GM12878 (cell line): ENCODE data around the gene CHKA. TPM values are rescaled to one million over a fixed set of nuclear protein-coding genes. Genes with fewer than 3 reads are reported as not detected.

ENCODE experiments used
- BCL11A ChIP-seq: IDR thresholded peaks from 2 replicates; pipeline ENCODE4 v1.6.1; 2011; ENCODE audit warnings: low read depth, low read length
- CHD2 ChIP-seq: IDR thresholded peaks from 2 replicates; pipeline ENCODE4 v1.6.1; 2011; ENCODE audit warnings: low read depth, low read length, improper control_type of control experiment, borderline replicate concordance
- DPF2 ChIP-seq: fragments of 450-650 bp; IDR thresholded peaks from 2 replicates; pipeline ENCODE4 v1.6.1; 2017; ENCODE audit warnings: mild to moderate bottlenecking
- EP300 ChIP-seq, 2 experiments: fragments of 150-350 bp in 1 of 2; IDR thresholded peaks; 2 replicates each; pipeline ENCODE4 v1.6.1; 2011 to 2012; ENCODE audit warnings: low read depth in 2 of 2, low read length in 2 of 2, borderline replicate concordance in 1 of 2, improper control_type of control experiment in 1 of 2, inconsistent platforms in 1 of 2; ENCODE audit not compliant: control insufficient read depth in 1 of 2
- GATAD2B ChIP-seq: fragments of 450-650 bp; conservative IDR thresholded peaks from 2 replicates; pipeline ENCODE4 v1.6.1; 2017; ENCODE audit warnings: low read depth, mild to moderate bottlenecking, moderate library complexity
- IKZF2 ChIP-seq, 2 experiments: fragments of 450-650 bp; IDR thresholded peaks; 2 replicates each; pipeline ENCODE4 v1.6.1; 2017; ENCODE audit warnings: mild to moderate bottlenecking in 2 of 2, moderate library complexity in 2 of 2
- MEF2B ChIP-seq: fragments of 450-650 bp; IDR thresholded peaks from 2 replicates; pipeline ENCODE4 v1.6.1; 2018; ENCODE audit warnings: mild to moderate bottlenecking, moderate library complexity; ENCODE audit not compliant: partially characterized antibody, poor library complexity, severe bottlenecking
- MXI1 ChIP-seq: fragments of 150-350 bp; IDR thresholded peaks from 2 replicates; pipeline ENCODE4 v1.6.1; 2011; ENCODE audit warnings: low read depth, mild to moderate bottlenecking, inconsistent platforms, low read length, improper control_type of control experiment
- NR2F1 ChIP-seq: fragments of 450-650 bp; conservative IDR thresholded peaks from 2 replicates; pipeline ENCODE4 v1.6.1; 2017; ENCODE audit warnings: mild to moderate bottlenecking
- POLR2AphosphoS5 ChIP-seq: IDR thresholded peaks from 2 replicates; pipeline ENCODE4 v1.6.1; 2011; ENCODE audit warnings: mild to moderate bottlenecking, low read length, inconsistent platforms
- RAD21 ChIP-seq: IDR thresholded peaks from 2 replicates; pipeline ENCODE4 v1.6.1; 2011; ENCODE audit warnings: mild to moderate bottlenecking, low read depth, low read length, moderate library complexity; ENCODE audit not compliant: insufficient read depth
- RUNX3 ChIP-seq: IDR thresholded peaks from 2 replicates; pipeline ENCODE4 v1.6.1; 2012; ENCODE audit warnings: low read length, inconsistent platforms
- SMAD5 ChIP-seq: IDR thresholded peaks from 2 replicates; pipeline ENCODE4 v1.6.1; 2016; ENCODE audit warnings: antibody characterized with exemption, low read depth
- SMC3 ChIP-seq: IDR thresholded peaks from 2 replicates; pipeline ENCODE4 v1.6.1; 2011; ENCODE audit warnings: low read length, improper control_type of control experiment, borderline replicate concordance
- SPI1 ChIP-seq: IDR thresholded peaks from 2 replicates; pipeline ENCODE4 v1.6.1; 2011; ENCODE audit warnings: low read depth, mild to moderate bottlenecking, low read length, moderate library complexity, borderline replicate concordance; ENCODE audit not compliant: insufficient read depth
- polyA plus RNA-seq, 11 experiments: library from polyadenylated mRNA; depleted of rRNA in 4 of 11; unstranded in 6 of 11; stranded (reverse) in 5 of 11; fragments of >200 nt; fragmentation: Nextera tagmentation in 4 of 11; fragmentation: Illumina TruSeq in 1 of 11; extraction: Ambion mirVana in 4 of 11; extraction: Trizol in 1 of 11; gene quantifications; 1 replicate in 1 of 11; 2 replicates in 10 of 11; pipeline versions ENCODE4 v1.2.1 to v1.2.3, GENCODE V29; 2011 to 2016; ENCODE audit warnings: inconsistent platforms in 2 of 11, missing spikeins in 2 of 11, low read depth in 1 of 11
- total RNA-seq, 4 experiments: library from RNA; depleted of rRNA in 3 of 4; stranded (reverse); fragments of >200 nt in 3 of 4; fragmentation: Illumina TruSeq in 1 of 4; extraction: Trizol in 1 of 4; gene quantifications; 2 replicates each; pipeline versions ENCODE4 v1.2.1 to v1.2.3, GENCODE V29; 2013 to 2021
- TF ChIP-seq, protein P1 (sequence below): fragments of 450-650 bp; IDR thresholded peaks from 2 replicates; pipeline ENCODE4 v1.6.1; 2017; ENCODE audit warnings: mild to moderate bottlenecking, moderate library complexity
- TF ChIP-seq, protein P2 (sequence below): IDR thresholded peaks from 2 replicates; pipeline ENCODE4 v1.6.1; 2012; ENCODE audit warnings: low read depth, low read length, improper control_type of control experiment

The CHKA gene
- total and polyA plus RNA-seq, 10 of the 15 experiments (the other 5 are each of a cell fraction or from before 2014, with no cell fraction given), result 5.2 to 29.2 (median 21.2) TPM

DNA sequence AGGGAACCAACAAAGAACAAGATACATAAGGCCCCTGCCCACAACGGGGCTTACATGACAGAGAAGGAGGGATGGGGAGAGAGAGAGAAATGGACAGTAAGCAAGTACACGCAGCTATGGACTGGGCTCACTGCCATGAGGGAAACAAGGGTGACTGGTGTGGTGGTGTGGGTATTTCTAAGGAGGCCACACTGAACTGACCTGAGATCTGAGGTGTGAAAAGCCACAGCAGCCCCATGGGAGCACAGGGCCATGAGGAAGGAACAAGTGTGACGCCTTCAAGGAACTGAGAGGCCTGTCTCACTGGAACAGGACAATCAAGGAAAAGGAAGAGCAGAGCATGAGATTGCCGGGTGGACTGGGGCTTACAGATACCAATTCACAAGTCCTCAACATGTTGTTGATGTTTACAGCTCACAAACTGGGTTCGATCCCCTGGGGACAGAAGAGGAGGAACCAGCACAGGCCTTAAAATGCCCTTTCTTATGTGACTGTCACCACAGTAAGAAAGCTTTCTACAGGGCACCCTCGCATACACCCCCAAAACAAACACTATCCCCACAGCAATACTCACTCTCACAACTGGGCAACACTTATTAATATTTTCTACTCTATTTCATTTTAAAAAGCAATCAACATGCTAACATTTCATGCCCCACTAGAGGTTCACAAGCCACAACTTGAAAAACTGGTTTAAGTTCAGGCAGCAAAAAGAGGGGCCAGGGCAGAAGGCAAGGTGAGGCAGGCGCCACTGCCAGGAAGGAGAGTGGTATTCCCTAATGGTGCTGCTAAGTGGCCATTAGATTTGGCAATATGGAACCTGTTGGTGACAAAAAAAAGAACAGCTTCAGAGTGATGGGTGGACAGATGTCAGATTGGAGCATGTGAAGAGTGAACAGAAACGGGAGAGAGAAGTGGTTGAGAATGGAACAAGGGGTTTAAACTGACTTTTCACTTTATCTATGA, 43.3 kb downstream of the CHKA start (continued):
- TF ChIP-seq, protein P1, sequence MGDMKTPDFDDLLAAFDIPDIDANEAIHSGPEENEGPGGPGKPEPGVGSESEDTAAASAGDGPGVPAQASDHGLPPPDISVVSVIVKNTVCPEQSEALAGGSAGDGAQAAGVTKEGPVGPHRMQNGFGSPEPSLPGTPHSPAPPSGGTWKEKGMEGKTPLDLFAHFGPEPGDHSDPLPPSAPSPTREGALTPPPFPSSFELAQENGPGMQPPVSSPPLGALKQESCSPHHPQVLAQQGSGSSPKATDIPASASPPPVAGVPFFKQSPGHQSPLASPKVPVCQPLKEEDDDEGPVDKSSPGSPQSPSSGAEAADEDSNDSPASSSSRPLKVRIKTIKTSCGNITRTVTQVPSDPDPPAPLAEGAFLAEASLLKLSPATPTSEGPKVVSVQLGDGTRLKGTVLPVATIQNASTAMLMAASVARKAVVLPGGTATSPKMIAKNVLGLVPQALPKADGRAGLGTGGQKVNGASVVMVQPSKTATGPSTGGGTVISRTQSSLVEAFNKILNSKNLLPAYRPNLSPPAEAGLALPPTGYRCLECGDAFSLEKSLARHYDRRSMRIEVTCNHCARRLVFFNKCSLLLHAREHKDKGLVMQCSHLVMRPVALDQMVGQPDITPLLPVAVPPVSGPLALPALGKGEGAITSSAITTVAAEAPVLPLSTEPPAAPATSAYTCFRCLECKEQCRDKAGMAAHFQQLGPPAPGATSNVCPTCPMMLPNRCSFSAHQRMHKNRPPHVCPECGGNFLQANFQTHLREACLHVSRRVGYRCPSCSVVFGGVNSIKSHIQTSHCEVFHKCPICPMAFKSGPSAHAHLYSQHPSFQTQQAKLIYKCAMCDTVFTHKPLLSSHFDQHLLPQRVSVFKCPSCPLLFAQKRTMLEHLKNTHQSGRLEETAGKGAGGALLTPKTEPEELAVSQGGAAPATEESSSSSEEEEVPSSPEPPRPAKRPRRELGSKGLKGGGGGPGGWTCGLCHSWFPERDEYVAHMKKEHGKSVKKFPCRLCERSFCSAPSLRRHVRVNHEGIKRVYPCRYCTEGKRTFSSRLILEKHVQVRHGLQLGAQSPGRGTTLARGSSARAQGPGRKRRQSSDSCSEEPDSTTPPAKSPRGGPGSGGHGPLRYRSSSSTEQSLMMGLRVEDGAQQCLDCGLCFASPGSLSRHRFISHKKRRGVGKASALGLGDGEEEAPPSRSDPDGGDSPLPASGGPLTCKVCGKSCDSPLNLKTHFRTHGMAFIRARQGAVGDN, result peak; percentile 89
- TF ChIP-seq DPF2, result peak; percentile 72; the same call in 1 of the 2 replicates
- no peak for TF ChIP-seq SMC3
- TF ChIP-seq BCL11A, result peak; percentile 20; the same call in 1 of the 2 replicates
- TF ChIP-seq MEF2B, result peak; percentile 97
- peak; percentile 46 to 83; a peak in 3 of 4 replicates for TF ChIP-seq EP300 (IDR thresholded peaks at IDR 0.05; ENCODE audit: borderline replicate concordance in 1 of 2, control insufficient read depth in 1 of 2, low read depth in 2 of 2, low read length in 2 of 2)
- peak; percentile 66; the same call in 1 of the 2 replicates for TF ChIP-seq CHD2
- peak; percentile 88 to 89; a peak in 2 of 4 replicates for TF ChIP-seq IKZF2 (IDR thresholded peaks at IDR 0.05)
- peak; percentile 88 for TF ChIP-seq NR2F1
- TF ChIP-seq RUNX3, result peak; percentile 57
- no peak for TF ChIP-seq SMAD5
- TF ChIP-seq, protein P2, sequence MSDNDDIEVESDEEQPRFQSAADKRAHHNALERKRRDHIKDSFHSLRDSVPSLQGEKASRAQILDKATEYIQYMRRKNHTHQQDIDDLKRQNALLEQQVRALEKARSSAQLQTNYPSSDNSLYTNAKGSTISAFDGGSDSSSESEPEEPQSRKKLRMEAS, result peak; percentile 52; the same call in 1 of the 2 replicates
- TF ChIP-seq POLR2AphosphoS5, result 0 out of 2 replicates have a peak, but pooled peaks have one; percentile 34
- 0 out of 2 replicates have a peak, but pooled peaks have one; percentile 13 for TF ChIP-seq MXI1
- peak; percentile 41; the same call in 1 of the 2 replicates for TF ChIP-seq SPI1
- peak; percentile 51; the same call in 1 of the 2 replicates for TF ChIP-seq GATAD2B
- no peak for TF ChIP-seq RAD21
- TF ChIP-seq, all 136 proteins: peak for 20
